HG03280 (cell line): Measurements from ENCODE around the gene STEAP1B.
A peak's percentile ranks its signal among the peaks of the same experiment; 100 is the strongest.

Experiments
- ATAC-seq: cut with Tn5 transposase; IDR thresholded peaks from one replicate; pipeline ENCODE4 v1.9.1; 2021; ENCODE audit warnings: mild to moderate bottlenecking, moderate library complexity; ENCODE audit not compliant: unreplicated experiment

STEAP1B gene

GRCh38 chr7:22403344-22403743 is 96.6 kb downstream of the STEAP1B start:
- no peak for ATAC-seq

GRCh38 chr7:22402250-22402649 is 97.7 kb downstream of the STEAP1B start:
- no peak for ATAC-seq

- ATAC-seq = no peak
Observed at GRCh38 chr7:22400936-22401553, 98.9 kb downstream of the STEAP1B start.

GRCh38 chr7:22400150-22400814 is 99.7 kb downstream of the STEAP1B start:
- no peak for ATAC-seq

- no peak for ATAC-seq
Observed at GRCh38 chr7:22399546-22399945, 100.4 kb downstream of the STEAP1B start.

GRCh38 chr7:22399091-22399490 is 100.9 kb downstream of the STEAP1B start:
- ATAC-seq = no peak

GRCh38 chr7:22397981-22398380 is 102.0 kb downstream of the STEAP1B start:
- no peak for ATAC-seq

- ATAC-seq = no peak
Observed at GRCh38 chr7:22395222-22395621, 104.8 kb downstream of the STEAP1B start.

- ATAC-seq = no peak
Observed at GRCh38 chr7:22394739-22395138, 105.2 kb downstream of the STEAP1B start.

GRCh38 chr7:22393913-22394729 is 105.9 kb downstream of the STEAP1B start:
- no peak for ATAC-seq

GRCh38 chr7:22390516-22390915 is 109.5 kb downstream of the STEAP1B start:
- no peak for ATAC-seq

- no peak for ATAC-seq
Observed at GRCh38 chr7:22389892-22390291, 110.1 kb downstream of the STEAP1B start.

GRCh38 chr7:22387583-22387982 is 112.4 kb downstream of the STEAP1B start:
- ATAC-seq = no peak

- ATAC-seq = peak; percentile 49
Observed at GRCh38 chr7:22386865-22387264, 113.1 kb downstream of the STEAP1B start.

GRCh38 chr7:22386206-22386858 is 113.7 kb downstream of the STEAP1B start:
- peak; percentile 64 for ATAC-seq

GRCh38 chr7:22385326-22385725 is 114.7 kb downstream of the STEAP1B start:
- ATAC-seq = no peak

GRCh38 chr7:22380333-22380732 is 119.7 kb downstream of the STEAP1B start:
- no peak for ATAC-seq

- ATAC-seq = no peak
Observed at GRCh38 chr7:22378199-22378980, 121.6 kb downstream of the STEAP1B start.

GRCh38 chr7:22377703-22378102 is 122.3 kb downstream of the STEAP1B start:
- no peak for ATAC-seq

GRCh38 chr7:22375359-22376048 is 124.5 kb downstream of the STEAP1B start:
- no peak for ATAC-seq
